GM19463 (cell line): ENCODE data around the gene FBXO10.
"Not testable (repeated sequence)": the region's sequence is repeated elsewhere in the genome, so short reads cannot be mapped to it uniquely, and the experiment has no call there.

Source experiments
- ATAC-seq: cut with Tn5 transposase; IDR thresholded peaks from one replicate; pipeline ENCODE4 v1.9.1; 2021; ENCODE audit warnings: mild to moderate bottlenecking, moderate library complexity; ENCODE audit not compliant: unreplicated experiment

The FBXO10 gene

DNA sequence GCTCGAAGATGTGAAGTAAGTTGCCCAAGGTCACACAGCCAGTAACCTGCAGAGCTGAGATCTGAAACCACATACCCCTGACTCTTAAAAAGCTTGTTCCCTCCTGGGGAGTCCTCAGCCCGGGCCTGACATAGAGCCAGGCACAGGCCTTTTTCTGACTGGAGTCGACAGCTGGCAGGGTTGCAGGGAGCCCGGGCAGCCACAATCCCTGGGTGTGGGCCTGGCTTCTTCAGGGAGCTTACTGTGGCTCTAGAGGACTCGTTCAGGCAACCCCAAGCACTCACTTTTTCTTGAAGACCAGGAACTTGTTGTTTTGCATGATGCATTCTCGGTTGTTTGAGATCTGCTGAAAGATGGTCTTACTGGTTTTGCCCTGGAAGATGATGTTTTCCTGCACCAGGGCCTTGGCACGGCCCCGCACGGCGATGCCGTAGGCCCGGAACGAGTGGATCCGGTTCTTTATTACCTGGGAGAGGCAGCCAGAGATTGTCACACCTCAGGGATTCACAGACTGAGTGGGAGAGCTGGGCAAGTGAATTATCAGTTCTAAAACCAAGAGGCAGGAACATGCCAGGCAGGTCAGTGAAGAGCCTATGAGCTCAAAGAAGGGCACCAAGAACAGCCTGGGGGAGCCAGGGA, 60.4 kb downstream of the FBXO10 start:
- no peak for ATAC-seq

DNA sequence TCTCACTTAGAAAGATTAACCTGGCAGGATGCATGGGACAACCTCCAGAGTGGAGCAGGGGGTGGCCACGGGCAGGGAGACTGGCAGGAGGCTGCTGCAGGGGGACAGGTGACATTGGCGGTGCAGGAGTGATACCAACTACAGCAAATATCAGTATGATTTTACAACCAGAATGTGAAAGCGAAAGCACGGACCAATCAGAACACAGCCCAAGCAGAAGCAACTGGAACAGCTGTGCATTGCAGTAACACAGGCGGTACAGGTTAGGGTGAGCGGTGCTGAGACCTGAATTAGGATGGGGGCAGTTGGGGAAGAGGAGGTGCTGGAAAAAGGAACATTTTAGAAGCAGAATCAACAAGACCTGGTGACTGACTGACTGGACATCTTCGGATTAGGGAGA, 61.2 kb downstream of the FBXO10 start:
- no peak for ATAC-seq

DNA sequence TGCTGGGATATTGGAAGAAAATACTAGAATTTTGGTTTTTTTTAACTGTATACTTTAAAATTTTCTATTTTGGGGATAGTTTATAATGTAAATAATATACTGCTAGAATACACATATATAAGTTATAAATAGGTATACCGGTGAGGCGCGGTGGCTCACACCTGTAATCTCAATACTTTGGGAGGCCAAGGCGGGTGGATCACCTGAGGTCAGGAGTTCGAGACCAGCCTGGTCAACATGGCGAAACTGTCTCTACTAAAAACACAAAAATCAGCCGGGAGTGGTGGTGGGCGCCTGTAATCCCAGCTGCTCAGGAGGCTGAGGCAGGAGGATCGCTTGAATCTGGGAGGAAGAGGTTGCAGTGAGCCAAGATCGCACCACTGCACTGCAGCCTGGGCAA, 61.8 kb downstream of the FBXO10 start:
- ATAC-seq, result not testable (repeated sequence)

DNA sequence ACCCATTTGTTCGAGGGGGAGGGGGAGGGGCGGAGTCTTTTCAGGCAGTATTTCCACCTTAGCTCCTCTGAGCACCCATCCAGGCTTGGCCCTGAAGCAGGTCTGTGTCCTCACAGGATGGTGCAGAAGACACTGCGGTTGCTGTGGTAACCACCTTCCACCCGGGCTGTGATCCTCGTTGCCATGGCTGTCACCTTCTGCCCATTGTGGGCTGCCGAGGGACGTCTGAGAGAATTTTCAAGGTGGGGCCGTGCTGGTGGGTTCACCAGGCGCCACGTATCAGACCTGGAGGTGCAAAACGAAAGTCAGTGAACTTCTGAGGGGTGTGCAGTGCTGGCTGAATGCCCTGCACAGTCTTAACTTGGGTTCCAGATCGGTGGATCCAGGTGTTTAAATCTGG, 63.7 kb downstream of the FBXO10 start:
- no peak for ATAC-seq

DNA sequence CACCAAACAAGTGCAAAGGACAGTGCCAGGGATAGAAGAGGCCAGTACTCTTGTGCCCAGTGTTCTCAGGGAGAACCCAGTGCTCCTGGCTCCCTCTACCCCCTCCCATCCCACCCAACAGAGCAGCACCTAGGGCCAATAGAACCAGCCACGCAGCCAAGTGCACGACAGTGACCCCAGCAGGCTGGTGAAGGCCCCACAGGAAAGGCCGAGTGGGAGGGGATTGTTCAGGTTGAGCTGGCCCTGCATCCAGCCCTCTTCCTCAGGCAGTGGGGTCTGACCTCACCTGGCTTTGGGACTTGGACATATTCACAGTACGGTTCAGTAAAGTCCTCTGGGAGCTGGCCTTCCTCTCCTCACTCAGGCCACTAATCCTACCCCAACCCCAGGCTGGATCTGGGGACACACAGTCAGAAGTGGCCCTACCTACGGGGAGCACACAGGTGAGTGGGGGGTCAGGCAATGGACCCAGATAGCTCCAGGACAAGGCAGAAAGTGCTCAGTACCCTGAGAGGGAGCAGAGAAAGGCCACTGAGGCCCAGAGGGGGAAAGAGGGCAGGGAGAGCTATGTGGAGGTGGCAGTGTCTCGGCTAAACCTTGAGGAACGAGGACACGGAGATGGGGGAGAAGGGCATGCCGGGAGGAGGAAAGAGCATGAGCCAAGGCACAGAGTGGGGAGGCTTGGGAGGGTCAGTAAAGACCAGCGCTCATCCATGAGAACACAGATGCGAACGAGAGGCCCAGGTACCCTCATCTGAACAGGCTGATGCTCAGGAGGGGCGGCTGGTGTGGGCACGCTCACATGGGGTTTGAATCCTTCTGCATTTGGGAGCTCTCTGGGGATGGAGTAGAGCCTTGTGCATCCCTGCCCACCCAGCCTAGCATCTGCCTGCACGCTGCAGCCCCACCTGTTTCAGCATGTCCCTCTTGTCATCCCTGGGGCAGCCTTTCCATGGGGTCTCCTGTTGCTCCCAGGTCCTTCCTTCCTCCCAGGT, 64.9 kb downstream of the FBXO10 start:
- peak; percentile 48 for ATAC-seq

DNA sequence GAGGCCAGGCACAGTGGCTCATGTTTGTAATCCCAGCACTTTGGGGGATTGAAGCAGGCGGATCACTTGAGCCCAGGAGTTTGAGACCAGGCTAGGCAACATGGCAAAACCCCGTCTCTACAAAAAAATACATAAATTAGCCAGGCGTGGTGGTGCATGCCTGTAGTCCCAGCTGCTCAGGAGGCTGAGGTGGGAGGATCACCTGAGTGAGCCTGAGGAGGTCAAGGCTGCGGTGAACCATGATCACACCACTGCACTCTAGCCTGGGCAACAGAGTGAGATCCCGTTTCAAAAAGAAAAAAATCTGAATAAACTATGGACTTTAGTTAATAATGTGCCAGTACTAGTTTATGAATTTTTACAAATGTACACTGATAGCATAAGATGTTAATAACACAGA, 66.1 kb downstream of the FBXO10 start:
- ATAC-seq, result not testable (repeated sequence)

DNA sequence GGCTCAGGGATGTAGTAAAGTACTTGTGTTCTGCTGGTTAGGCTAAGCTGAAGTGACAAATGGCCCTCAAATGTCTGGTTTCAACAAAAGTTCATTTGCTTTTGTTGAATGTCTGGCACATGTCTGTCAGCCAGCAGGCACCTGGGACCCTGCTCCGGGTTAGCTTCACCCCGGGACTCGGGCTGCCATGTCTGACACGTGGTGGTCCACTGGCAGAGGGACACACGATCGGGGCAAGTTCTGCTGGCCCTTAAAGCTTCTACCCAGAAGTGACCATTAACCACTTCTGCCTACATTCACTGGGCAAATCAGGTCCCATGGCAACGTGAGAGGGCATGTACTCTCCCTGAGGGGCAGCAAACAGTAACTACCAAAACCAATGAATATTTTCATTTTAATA, 66.6 kb downstream of the FBXO10 start:
- ATAC-seq, result no peak

DNA sequence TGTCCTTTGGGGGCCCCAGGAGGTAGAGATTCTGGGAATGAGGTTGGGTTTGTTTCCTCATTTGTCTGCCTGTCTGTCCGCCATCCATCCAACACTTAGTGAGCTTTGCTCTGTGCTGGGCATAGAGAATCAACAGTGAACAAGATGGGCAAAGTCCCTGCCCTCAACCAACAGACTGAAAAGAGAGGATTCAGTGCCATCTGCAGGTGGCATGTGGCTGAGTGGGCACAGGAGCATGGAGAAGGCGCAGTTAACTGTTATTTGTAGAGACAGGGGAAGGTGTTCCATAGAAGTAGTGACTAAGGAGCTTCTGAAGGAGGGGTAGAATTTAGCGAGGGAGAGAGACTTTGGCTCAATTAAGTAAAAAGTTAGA, 67.4 kb downstream of the FBXO10 start:
- ATAC-seq, result no peak

DNA sequence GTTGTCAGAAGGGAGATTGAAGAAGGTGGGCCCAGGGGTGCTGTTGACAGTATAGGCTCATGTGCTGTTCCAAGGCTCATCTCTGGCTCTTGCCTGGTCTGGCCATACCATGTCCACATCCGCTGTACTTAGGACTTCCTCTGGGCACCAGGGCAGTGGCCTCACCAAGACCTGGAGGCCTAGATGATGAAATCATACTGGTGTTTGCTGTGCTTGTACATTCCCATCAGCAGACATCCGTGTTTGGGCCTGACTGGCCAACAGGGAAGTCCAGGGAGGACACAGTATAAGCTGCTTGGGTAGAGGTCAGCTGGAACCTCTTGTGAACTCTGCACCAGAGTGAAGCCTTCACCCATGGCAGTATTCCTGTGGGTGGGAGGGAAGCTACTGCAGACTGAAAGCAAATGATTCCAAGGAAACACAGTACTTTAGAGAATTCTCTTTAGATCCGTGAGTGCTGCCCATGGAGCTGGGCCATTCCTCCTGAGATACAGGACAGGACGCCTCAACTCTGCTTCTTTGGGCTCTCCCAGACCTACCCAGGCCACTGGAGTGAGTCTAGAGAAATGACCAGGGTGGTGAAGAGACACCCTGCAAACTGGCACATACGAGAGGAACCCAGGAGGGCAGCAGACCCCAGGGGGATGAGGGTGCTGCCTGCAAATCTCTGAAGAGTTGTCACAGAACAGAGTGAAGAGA, 67.9 kb downstream of the FBXO10 start:
- ATAC-seq, result no peak

DNA sequence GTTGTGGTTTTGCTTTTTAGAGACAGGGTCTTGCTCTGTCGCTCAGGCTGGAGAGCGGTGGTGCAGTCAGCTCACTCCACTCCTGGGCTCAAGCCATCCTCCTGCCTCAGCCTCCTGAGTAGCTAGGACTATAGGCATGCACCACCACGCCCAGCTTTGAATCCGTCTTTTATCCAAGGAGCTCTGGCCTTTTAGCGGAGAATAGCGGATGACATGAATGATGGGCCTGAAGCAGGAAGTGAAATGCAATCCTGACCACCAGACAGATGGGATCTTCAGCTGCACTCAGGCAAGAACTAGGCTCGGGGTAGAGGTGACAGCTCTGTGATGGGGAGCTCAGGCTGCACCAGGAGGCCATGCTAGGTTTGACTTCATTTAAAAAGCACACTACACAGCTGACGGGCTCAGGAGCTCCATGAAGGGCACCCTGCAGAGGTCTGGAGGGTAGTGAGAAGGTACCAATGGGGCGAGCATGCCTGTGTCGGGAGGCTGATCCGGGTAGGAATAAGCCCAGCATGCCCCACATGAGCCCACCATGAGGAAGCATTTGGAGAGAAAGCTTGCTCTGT, 68.5 kb downstream of the FBXO10 start:
- ATAC-seq, result no peak

DNA sequence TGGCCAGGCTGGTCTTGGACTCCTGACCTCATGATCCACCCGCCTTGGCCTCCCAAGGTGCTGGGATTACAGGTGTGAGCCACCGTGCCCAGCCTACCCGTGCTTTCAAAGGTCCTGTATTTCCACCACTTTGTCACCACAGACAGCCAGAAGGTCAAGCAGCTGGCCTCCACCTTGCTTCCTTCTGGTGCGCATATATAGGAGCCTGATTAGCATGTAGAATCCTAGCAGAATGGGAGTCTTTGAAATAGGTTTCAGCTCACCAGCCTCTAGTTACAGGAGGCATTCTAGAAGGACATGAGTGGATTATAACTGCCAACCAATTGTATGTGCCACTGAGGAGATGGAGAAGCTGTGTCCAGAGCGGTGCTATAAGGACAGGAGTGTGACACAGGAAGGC, 71.6 kb downstream of the FBXO10 start:
- no peak for ATAC-seq

DNA sequence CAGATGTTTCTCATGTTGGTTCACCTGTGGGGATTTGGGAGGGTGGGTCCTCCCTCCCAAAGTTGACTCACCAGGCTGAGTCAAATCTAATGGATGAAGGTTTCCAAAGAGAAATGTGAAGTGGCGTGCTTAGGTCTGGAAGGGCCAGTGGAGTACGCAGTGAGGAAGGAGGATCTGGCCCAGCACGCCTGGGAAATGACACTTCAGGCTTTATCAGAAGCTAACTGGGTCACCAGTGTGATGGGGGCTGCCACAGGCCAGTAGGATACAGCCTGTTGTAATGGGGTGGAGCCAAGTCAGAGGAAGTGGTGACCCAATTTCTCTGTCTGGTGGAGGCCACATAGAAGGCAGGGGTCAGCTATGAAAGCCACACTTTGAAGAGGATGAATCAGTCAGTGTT, 72.4 kb downstream of the FBXO10 start:
- no peak for ATAC-seq

DNA sequence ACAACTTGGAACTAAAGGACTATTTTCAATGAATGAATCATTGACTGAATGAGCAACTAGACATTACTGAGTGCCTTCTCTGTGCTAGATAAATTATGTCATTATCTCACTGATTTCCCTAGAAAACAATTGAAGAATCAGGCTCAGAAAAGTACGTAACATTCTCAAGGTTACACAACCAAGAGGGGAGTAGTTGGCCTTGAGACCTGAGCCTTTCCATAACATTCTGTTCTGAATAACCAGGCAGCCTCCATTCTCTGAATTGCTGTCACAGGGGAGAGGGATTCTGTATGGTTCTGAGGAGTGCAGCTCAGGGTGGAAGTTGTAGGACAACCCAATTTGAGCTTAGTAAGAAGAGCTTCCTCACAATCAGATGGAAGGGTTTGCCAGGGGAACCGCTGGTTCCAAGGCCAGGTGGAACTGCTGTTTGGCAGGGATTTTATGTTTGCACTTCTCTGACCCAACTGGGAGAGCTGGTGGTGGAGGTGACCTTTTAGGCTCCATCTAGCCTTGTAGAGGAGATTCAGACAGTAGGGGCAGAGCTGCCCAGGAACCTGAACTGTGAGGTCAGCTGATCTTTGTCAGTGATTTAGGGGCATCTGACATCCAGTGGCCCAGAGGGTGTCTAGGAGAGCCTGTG, 74.1 kb downstream of the FBXO10 start:
- no peak for ATAC-seq

DNA sequence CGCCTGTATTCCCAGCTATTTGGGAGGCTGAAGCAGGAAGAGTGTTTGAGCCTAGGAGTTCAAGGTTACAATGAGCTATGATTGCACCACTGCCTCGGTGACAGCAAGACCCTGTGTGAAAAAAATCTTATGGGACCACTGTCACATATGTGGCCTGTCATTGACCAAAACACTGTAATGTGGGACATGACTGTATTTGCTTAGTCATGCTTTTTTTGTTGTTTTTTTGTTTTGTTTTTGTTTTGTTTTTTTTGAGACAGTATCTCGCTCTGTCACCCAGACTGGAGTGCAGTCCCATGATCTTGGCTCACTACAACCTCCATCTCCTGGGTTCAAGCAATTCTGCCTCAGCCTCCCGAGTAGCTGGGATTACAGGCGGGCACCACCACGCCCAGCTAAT, 76.9 kb downstream of the FBXO10 start:
- ATAC-seq, result no peak

DNA sequence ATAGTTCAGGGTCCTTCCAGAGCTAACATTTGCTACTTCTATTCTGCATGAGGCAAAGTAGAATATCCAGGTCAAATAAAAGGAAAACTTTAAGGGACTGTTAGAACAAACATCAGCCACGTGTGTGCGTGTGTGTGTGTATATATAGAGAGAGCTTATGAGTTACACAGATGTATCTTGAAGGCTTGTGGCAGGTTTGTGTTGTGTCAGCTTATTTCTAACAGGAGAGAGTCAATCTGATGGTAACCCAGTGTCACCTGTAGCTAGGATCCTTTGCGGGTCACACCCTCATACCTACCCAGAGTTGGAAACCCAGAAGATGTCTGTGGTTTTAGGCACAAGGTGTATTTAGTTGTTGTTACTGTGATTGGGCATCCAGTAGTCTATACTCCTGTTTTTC, 77.7 kb downstream of the FBXO10 start:
- no peak for ATAC-seq

DNA sequence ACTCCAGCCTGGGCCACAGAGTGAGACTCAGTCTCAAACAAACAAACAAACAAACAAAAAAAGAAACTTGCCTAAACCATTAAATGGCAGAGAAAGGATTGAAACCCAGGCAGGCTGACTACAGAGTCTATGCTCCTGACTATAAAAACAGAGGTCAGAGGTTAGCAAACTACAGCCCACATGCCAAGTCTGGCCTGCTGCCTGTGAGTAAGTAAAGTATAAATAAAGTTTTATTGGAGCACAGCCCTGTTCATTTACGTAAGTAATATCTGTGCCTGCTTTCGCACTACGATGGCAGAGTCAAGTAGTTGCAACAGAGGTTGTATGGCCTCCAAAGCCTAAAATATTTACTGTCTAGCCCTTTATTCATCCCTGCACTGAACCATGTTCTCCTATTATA, 78.9 kb downstream of the FBXO10 start:
- no peak for ATAC-seq

DNA sequence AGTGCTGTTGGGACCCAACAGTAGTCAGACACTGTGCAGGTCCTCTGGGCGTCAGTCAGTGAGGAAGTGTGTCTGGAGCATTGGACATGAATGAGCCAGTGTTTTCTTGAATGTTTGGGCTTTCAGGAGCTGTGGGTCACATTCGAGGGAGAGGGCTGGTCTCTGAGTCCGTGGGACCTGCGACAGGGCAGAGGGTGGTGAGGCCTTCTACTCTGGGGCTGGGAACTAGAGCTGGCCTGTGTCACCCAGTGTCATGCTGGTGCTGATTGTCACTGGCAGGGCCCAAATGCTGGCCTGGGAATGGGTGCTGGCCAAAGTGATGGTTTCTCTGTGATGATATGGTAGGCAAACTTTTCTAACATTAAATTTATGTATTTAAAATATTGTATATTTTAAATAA, 80.2 kb downstream of the FBXO10 start:
- no peak for ATAC-seq

DNA sequence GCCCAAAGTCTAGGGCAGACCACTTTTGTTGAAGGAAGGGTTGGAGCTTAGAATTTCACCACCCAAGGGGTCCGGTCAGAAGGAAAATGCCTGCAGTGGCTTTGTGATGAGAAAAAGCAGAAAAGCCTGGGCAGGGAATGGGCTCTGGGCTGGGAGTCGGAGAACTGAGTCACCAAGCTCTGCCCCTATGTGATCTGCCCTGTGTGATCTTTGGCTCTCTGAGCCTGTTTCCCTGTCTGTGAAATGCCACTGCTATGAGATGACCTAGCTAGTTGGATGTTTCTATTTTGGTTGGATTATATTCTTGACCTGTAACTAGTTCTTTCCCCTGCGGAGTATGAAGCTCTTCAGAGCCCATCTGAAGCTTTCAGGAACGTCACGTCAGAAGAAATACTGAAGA, 80.6 kb downstream of the FBXO10 start:
- no peak for ATAC-seq

DNA sequence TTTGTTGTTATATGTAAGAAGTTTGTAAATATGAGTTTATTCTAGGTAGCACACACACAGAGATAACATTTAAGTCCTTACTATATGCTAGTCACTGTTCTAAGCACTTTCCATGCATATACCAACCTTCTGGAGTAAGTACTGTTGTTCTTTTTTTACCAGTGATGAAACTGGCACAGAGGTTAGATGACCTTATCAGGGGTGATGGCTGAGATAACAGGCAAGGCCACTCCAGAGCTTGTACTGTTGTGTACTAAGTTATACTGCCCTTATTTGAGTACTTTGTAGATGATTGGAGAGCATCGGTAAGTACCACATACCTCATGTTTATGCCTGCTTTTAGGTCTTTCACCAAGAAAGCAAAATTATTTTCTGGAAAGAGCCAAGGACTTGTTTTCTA, 84.2 kb downstream of the FBXO10 start:
- no peak for ATAC-seq

DNA sequence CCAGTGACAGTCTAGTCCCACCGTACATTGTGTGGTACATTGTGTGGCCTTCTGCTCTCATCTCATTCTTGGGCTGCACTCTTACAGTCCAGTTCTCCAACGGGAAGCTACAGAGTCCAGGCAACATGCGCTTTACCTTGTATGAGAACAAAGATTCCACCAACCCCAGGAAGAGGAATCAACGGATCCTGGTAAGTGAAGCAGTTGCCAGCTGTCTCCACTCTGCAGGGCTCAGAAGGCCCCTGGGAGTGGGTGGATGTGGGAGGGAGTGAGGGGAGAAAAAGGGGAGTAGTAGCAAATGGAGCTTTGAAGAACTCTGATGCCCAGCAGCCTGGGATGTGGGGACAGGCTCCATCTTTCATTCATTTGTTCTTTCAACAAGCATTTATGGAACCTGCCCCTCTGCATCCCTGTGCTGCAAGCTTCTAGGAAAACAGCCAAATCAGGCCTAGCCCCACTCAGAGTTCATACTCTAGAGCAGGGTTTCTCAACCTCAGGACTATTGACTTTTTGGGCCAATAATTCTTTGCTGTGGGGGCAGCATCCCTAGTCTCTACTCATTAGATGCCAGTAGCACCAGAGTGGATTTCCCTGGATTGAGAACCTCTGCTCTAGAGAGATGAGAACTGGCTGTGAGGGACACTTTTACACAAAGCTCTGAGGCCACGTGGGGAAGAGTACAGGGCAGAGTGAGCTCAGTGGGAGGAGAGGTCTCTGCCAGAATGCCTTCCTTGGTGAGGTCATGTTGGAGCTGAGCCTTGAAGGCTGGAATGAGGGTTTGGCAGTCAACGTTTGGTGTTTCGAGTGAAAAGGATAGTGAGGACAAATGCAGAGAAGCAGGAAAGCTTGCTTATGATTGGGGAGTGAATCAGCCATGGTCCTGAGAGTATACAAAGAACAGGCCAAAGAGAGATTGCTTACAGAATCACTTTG, 89.3 kb downstream of the FBXO10 start:
- no peak for ATAC-seq
